HEK293T (cell line): ENCODE results near the gene PIAS1.

ENCODE experiments used
- ARNT ChIP-seq: fragments of 450-650 bp; IDR thresholded peaks from 2 replicates; pipeline ENCODE4 v1.6.1; 2017; ENCODE audit warnings: mild to moderate bottlenecking
- BHLHE40 ChIP-seq: fragments of 450-650 bp; IDR thresholded peaks from 2 replicates; pipeline ENCODE4 v1.6.1; 2016; ENCODE audit warnings: mild to moderate bottlenecking, moderate library complexity, borderline replicate concordance
- FOXK2 ChIP-seq: fragments of 450-650 bp; IDR thresholded peaks from 2 replicates; pipeline ENCODE4 v1.6.1; 2016; ENCODE audit warnings: mild to moderate bottlenecking
- NFRKB ChIP-seq: fragments of 450-650 bp; IDR thresholded peaks from 2 replicates; pipeline ENCODE4 v1.6.1; 2016; ENCODE audit warnings: mild to moderate bottlenecking, moderate library complexity
- SP1 ChIP-seq: fragments of 450-650 bp; IDR thresholded peaks from 2 replicates; pipeline ENCODE4 v1.6.1; 2017
- TARDBP ChIP-seq: fragments of 450-650 bp; IDR thresholded peaks from 2 replicates; pipeline ENCODE4 v1.6.1; 2016
- ZNF384 ChIP-seq: fragments of 450-650 bp; IDR thresholded peaks from 2 replicates; pipeline ENCODE4 v1.6.1; 2016

- no peak for TF ChIP-seq SP1
- TF ChIP-seq ZNF384, result no peak
- no peak for TF ChIP-seq FOXK2
- TF ChIP-seq ARNT, result no peak
- TF ChIP-seq NFRKB, result no peak
- no peak for TF ChIP-seq TARDBP
- TF ChIP-seq BHLHE40, result no peak
Measured at GRCh38 chr15:68204361-68204760, 150.2 kb downstream of the PIAS1 start.
